ENCODE measurements around the gene WDR20.
"Not testable (repeated sequence)": the region's sequence is repeated elsewhere in the genome, so short reads cannot be mapped to it uniquely, and the experiment has no call there.

- not testable (repeated sequence) for TF ChIP-seq CTCF, EP300, POLR2AphosphoS5, POLR2A (IDR thresholded peaks at IDR 0.05)
Measured at GRCh38 chr14:102172721-102173120, 33.0 kb downstream of the WDR20 start.

All from sigmoid colon (tissue), 4 donors.